Uterus (tissue), 4 donors: ENCODE measurements around the gene DHRS7B. TPM values are rescaled to one million over a fixed set of nuclear protein-coding genes. Genes with fewer than 3 reads are reported as not detected.

ENCODE experiments used
- DNase-seq, 2 donors: peaks; one replicate each; pipeline ENCODE4 v3.0.0-alpha.2; 2019 to 2020
- H3K27ac ChIP-seq, 2 donors: fragments of 200-600 bp; sonication (generic); 1 replicate in 1 of 2; 2 replicates in 1 of 2; pipeline ENCODE4 v1.5.1; 2016 to 2018
- H3K27me3 ChIP-seq, 2 donors: fragments of 200-600 bp; sonication (generic); one replicate each; pipeline ENCODE4 v1.5.1; 2018 to 2019; ENCODE audit warnings: control low read depth in 1 of 2
- H3K36me3 ChIP-seq, 2 donors: fragments of 200-600 bp; sonication (generic); one replicate each; pipeline ENCODE4 v1.5.1; 2019; ENCODE audit warnings: control low read depth in 1 of 2
- H3K4me1 ChIP-seq, 2 donors: fragments of 200-600 bp; sonication (generic); one replicate each; pipeline ENCODE4 v1.5.1; 2018 to 2019; ENCODE audit warnings: control low read depth in 1 of 2
- H3K4me3 ChIP-seq, 2 donors: fragments of 200-600 bp; sonication (generic); 1 replicate in 1 of 2; 2 replicates in 1 of 2; pipeline ENCODE4 v1.5.1; 2018 to 2019; ENCODE audit warnings: mild to moderate bottlenecking in 1 of 2
- H3K9me3 ChIP-seq, 2 donors: fragments of 200-600 bp; sonication (generic); one replicate each; pipeline ENCODE4 v1.5.1; 2019; ENCODE audit warnings: control low read depth in 1 of 2
- CTCF ChIP-seq, 4 experiments: fragments of 200-600 bp in 2 of 4; fragments of 450-650 bp in 2 of 4; sonication (generic) in 2 of 4; IDR thresholded peaks; one replicate each; pipeline ENCODE4 v1.5.1; 2016 to 2019; ENCODE audit warnings: antibody characterized with exemption in 4 of 4, mild to moderate bottlenecking in 2 of 4, moderate library complexity in 1 of 4
- POLR2A ChIP-seq, 2 donors: fragments of 450-650 bp; IDR thresholded peaks; one replicate each; pipeline ENCODE4 v1.6.1; 2016; ENCODE audit warnings: antibody characterized with exemption in 2 of 2, mild to moderate bottlenecking in 1 of 2, moderate library complexity in 1 of 2
- intact Hi-C: fragments of 100-400 bp; cut with DNase I; formaldehyde crosslinking; loops from one replicate; pipeline ENCODE4 v1.15.1; 2023; ENCODE audit warnings: low total_unique reads
- total RNA-seq, 4 donors: library from RNA; depleted of rRNA in 3 of 4; stranded (reverse); fragments of >200 nt in 3 of 4; gene quantifications; one replicate each; pipeline versions ENCODE4 v1.1.0 to v1.2.4, GENCODE V29; 2014 to 2023
- donor health status: DM: yes; HTN: yes; CAD: no.

Gene DHRS7B
- total RNA-seq, 4 donors from 2014 or later: 21.5 to 42.6 (median 30.0) TPM

DNA sequence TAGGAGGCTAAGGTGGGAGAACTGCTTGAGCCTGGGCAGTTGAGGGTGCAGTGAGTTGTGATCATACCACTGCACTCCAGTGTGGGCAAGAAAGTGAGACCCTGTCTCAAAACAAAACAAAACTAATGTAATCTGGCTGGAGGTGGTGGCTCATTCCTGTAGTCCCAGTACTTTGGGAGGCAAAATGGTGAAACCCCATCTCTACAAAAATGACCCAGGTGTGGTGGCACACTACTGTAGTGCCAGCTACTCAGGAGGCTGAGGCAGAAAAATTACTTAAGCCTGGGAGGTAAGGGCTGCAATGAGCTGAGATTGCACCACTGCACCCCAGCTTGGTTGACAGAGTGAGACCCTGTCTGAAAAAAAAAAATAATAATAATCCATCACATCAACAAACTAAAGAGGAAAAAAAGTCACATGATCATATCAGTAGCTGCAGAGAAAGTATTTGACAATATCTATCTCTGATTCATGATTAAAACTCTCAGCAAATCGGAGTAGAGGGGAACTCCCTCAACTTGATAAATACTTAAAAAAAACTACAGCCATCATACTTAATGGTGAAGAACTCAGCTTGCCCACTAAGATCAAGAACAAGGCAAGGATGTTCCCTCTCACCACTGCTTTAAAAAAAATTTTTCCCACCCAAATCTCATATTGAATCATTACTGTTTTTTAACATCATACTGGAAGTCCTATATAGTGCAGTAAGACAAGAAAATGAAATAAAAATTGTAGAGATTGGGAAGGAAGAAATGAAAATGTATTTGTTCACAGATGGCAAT, 31.0 kb downstream of the DHRS7B start:
- intact Hi-C loops: no loop called here
- peaks cover 0 to 5% of the 10 kb centered on the region in 2 donors for H3K4me1 ChIP-seq
- H3K36me3 ChIP-seq: no peaks in the 10 kb centered on the region
- H3K27ac ChIP-seq: no peak overlapping the region
- TF ChIP-seq POLR2A (IDR thresholded peaks at IDR 0.05): no peak
- TF ChIP-seq CTCF (IDR thresholded peaks at IDR 0.05): no peak
- H3K9me3 ChIP-seq: no peaks in the 10 kb centered on the region
- DNase-seq: no peak
- no peak overlapping the region for H3K4me3 ChIP-seq
- no peaks in the 10 kb centered on the region for H3K27me3 ChIP-seq

- no peaks in the 10 kb centered on the region for H3K9me3 ChIP-seq
- intact Hi-C loops: no loop called here
- no peak for TF ChIP-seq CTCF (IDR thresholded peaks at IDR 0.05)
- TF ChIP-seq POLR2A (IDR thresholded peaks at IDR 0.05): no peak
- H3K27me3 ChIP-seq: no peaks in the 10 kb centered on the region
- peaks cover 0 to 5% of the 10 kb centered on the region in 2 donors for H3K4me1 ChIP-seq
- DNase-seq: no peak
- peak overlapping the region in 1 of 2 donors; percentile 78 for H3K27ac ChIP-seq
- H3K4me3 ChIP-seq: no peak overlapping the region
- H3K36me3 ChIP-seq: no peaks in the 10 kb centered on the region
Measured at GRCh38 chr17:21160401-21160800, 33.6 kb downstream of the DHRS7B start.

GRCh38 chr17:21161498-21162393, 35.0 kb downstream of the DHRS7B start:
- Histone ChIP-seq H3K4me1 (peaks cover 5 to 9% of the 10 kb centered on the region in 2 donors), H3K4me3 (no peak overlapping the region), H3K27ac (peak overlapping the region; percentile 58 to 78), H3K27me3 (no peaks in the 10 kb centered on the region), H3K9me3 (no peaks in the 10 kb centered on the region), H3K36me3 (no peaks in the 10 kb centered on the region)
- DNase-seq: no peak
- intact Hi-C loops: no loop called here
- TF ChIP-seq POLR2A (IDR thresholded peaks at IDR 0.05): no peak
- no peak for TF ChIP-seq CTCF (IDR thresholded peaks at IDR 0.05)

- Histone ChIP-seq H3K4me3 (no peak overlapping the region), H3K36me3 (no peaks in the 10 kb centered on the region), H3K27me3 (no peaks in the 10 kb centered on the region), H3K27ac (peak overlapping the region; percentile 58 to 78), H3K4me1 (peaks cover 5 to 9% of the 10 kb centered on the region in 2 donors), H3K9me3 (no peaks in the 10 kb centered on the region)
- no peak for TF ChIP-seq POLR2A (IDR thresholded peaks at IDR 0.05)
- TF ChIP-seq CTCF (IDR thresholded peaks at IDR 0.05): no peak
- no peak for DNase-seq
- intact Hi-C loops: no loop called here
Measured at GRCh38 chr17:21162394-21162775, 35.6 kb downstream of the DHRS7B start.

DNA sequence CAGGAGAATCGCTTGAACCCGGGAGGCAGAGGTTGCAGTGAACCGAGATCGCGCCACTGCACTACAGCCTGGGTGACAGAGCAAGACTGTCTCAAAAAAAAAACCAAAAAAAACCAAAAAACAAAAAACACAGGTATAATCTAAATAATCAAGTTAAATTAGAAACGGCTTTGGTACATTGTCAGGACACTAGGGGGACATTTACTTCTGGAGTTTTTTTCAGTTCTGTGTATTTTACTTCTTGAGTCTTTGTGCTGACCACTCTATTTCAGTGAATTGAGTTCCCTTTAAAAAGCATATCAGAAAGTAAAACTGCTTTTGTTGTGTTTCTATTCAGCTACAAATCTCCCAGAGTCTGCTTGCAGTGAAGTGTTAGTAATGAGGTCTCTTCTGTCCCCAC, 36.3 kb downstream of the DHRS7B start:
- no peak for TF ChIP-seq POLR2A (IDR thresholded peaks at IDR 0.05)
- TF ChIP-seq CTCF (IDR thresholded peaks at IDR 0.05): peak in 1 of 4 experiments; percentile 14
- Histone ChIP-seq H3K27me3 (no peaks in the 10 kb centered on the region), H3K36me3 (no peaks in the 10 kb centered on the region), H3K4me3 (no peak overlapping the region), H3K9me3 (no peaks in the 10 kb centered on the region), H3K27ac (peak overlapping the region; percentile 58 to 78), H3K4me1 (peaks cover 5 to 9% of the 10 kb centered on the region in 2 donors)
- intact Hi-C loops: no loop called here
- DNase-seq: no peak
